ENCODE measurements around the gene ACTL8.

The ACTL8 gene

GRCh38 chr1:17798799-17799382 is 43.8 kb downstream of the ACTL8 start:
- H3K9me3 ChIP-seq (ENCODE audit: control insufficient read depth, low read length), result no peaks in the 10 kb centered on the region
- WGBS, 2 experiments, result 92% methylated on average over 16 of the region's 16 CpGs
- H3K36me3 ChIP-seq (ENCODE audit: control insufficient read depth, insufficient read depth, low read length), result no peaks in the 10 kb centered on the region
- no peak overlapping the region for H3K4me3 ChIP-seq (ENCODE audit: insufficient read depth, low read depth, low read length)
- H3K27me3 ChIP-seq (ENCODE audit: control insufficient read depth, insufficient read depth, low read length, poor library complexity, severe bottlenecking), result no peaks in the 10 kb centered on the region
- no peaks in the 10 kb centered on the region for H3K4me1 ChIP-seq (ENCODE audit: control insufficient read depth, insufficient read depth, low read length)
- H3K27ac ChIP-seq (ENCODE audit: insufficient read depth, low read depth, low read length, poor library complexity, severe bottlenecking), result no peak overlapping the region

GRCh38 chr1:17799642-17800041 is 44.5 kb downstream of the ACTL8 start:
- no peaks in the 10 kb centered on the region for H3K36me3 ChIP-seq (ENCODE audit: control insufficient read depth, insufficient read depth, low read length)
- no peaks in the 10 kb centered on the region for H3K4me1 ChIP-seq (ENCODE audit: control insufficient read depth, insufficient read depth, low read length)
- H3K27ac ChIP-seq (ENCODE audit: insufficient read depth, low read depth, low read length, poor library complexity, severe bottlenecking), result no peak overlapping the region
- 78 to 79% methylated on average over 8 of the region's 8 CpGs for WGBS, 2 experiments
- H3K27me3 ChIP-seq (ENCODE audit: control insufficient read depth, insufficient read depth, low read length, poor library complexity, severe bottlenecking), result no peaks in the 10 kb centered on the region
- H3K4me3 ChIP-seq (ENCODE audit: insufficient read depth, low read depth, low read length), result no peak overlapping the region
- H3K9me3 ChIP-seq (ENCODE audit: control insufficient read depth, low read length), result no peaks in the 10 kb centered on the region

- Histone ChIP-seq H3K27me3 (ENCODE audit: control insufficient read depth, insufficient read depth, low read length, poor library complexity, severe bottlenecking) (no peaks in the 10 kb centered on the region), H3K27ac (ENCODE audit: insufficient read depth, low read depth, low read length, poor library complexity, severe bottlenecking) (no peak overlapping the region), H3K9me3 (ENCODE audit: control insufficient read depth, low read length) (no peaks in the 10 kb centered on the region), H3K4me1 (ENCODE audit: control insufficient read depth, insufficient read depth, low read length) (no peaks in the 10 kb centered on the region), H3K36me3 (ENCODE audit: control insufficient read depth, insufficient read depth, low read length) (no peaks in the 10 kb centered on the region), H3K4me3 (ENCODE audit: insufficient read depth, low read depth, low read length) (no peak overlapping the region)
- WGBS, 2 experiments, result 88 to 93% methylated on average over 9 to 11 of the region's 11 CpGs
Observed at GRCh38 chr1:17802164-17802563, 47.0 kb downstream of the ACTL8 start.

GRCh38 chr1:17802945-17803344 is 47.8 kb downstream of the ACTL8 start:
- no peak overlapping the region for H3K27ac ChIP-seq (ENCODE audit: insufficient read depth, low read depth, low read length, poor library complexity, severe bottlenecking)
- H3K9me3 ChIP-seq (ENCODE audit: control insufficient read depth, low read length), result no peaks in the 10 kb centered on the region
- no peaks in the 10 kb centered on the region for H3K27me3 ChIP-seq (ENCODE audit: control insufficient read depth, insufficient read depth, low read length, poor library complexity, severe bottlenecking)
- WGBS, 2 experiments, result 89 to 97% methylated on average over 7 of the region's 7 CpGs
- no peaks in the 10 kb centered on the region for H3K4me1 ChIP-seq (ENCODE audit: control insufficient read depth, insufficient read depth, low read length)
- H3K36me3 ChIP-seq (ENCODE audit: control insufficient read depth, insufficient read depth, low read length), result no peaks in the 10 kb centered on the region
- no peak overlapping the region for H3K4me3 ChIP-seq (ENCODE audit: insufficient read depth, low read depth, low read length)

GRCh38 chr1:17805869-17806684 is 50.9 kb downstream of the ACTL8 start:
- no peak overlapping the region for H3K4me3 ChIP-seq (ENCODE audit: insufficient read depth, low read depth, low read length)
- H3K36me3 ChIP-seq (ENCODE audit: control insufficient read depth, insufficient read depth, low read length), result no peaks in the 10 kb centered on the region
- H3K27ac ChIP-seq (ENCODE audit: insufficient read depth, low read depth, low read length, poor library complexity, severe bottlenecking), result no peak overlapping the region
- 90 to 92% methylated on average over 10 of the region's 10 CpGs for WGBS, 2 experiments
- H3K27me3 ChIP-seq (ENCODE audit: control insufficient read depth, insufficient read depth, low read length, poor library complexity, severe bottlenecking), result no peaks in the 10 kb centered on the region
- no peaks in the 10 kb centered on the region for H3K4me1 ChIP-seq (ENCODE audit: control insufficient read depth, insufficient read depth, low read length)
- no peaks in the 10 kb centered on the region for H3K9me3 ChIP-seq (ENCODE audit: control insufficient read depth, low read length)

- Histone ChIP-seq H3K36me3 (ENCODE audit: control insufficient read depth, insufficient read depth, low read length) (no peaks in the 10 kb centered on the region), H3K27ac (ENCODE audit: insufficient read depth, low read depth, low read length, poor library complexity, severe bottlenecking) (no peak overlapping the region), H3K4me1 (ENCODE audit: control insufficient read depth, insufficient read depth, low read length) (no peaks in the 10 kb centered on the region), H3K4me3 (ENCODE audit: insufficient read depth, low read depth, low read length) (no peak overlapping the region), H3K27me3 (ENCODE audit: control insufficient read depth, insufficient read depth, low read length, poor library complexity, severe bottlenecking) (no peaks in the 10 kb centered on the region), H3K9me3 (ENCODE audit: control insufficient read depth, low read length) (no peaks in the 10 kb centered on the region)
- WGBS, 2 experiments, result 92% methylated on average over 4 to 6 of the region's 6 CpGs
Observed at GRCh38 chr1:17808816-17809215, 53.7 kb downstream of the ACTL8 start.

- WGBS, 2 experiments, result 100% methylated on average over 1 to 2 of the region's 2 CpGs
- Histone ChIP-seq H3K4me3 (ENCODE audit: insufficient read depth, low read depth, low read length) (no peak overlapping the region), H3K27ac (ENCODE audit: insufficient read depth, low read depth, low read length, poor library complexity, severe bottlenecking) (no peak overlapping the region), H3K4me1 (ENCODE audit: control insufficient read depth, insufficient read depth, low read length) (no peaks in the 10 kb centered on the region), H3K9me3 (ENCODE audit: control insufficient read depth, low read length) (no peaks in the 10 kb centered on the region), H3K36me3 (ENCODE audit: control insufficient read depth, insufficient read depth, low read length) (no peaks in the 10 kb centered on the region), H3K27me3 (ENCODE audit: control insufficient read depth, insufficient read depth, low read length, poor library complexity, severe bottlenecking) (no peaks in the 10 kb centered on the region)
Observed at GRCh38 chr1:17810668-17811067, 55.5 kb downstream of the ACTL8 start.

GRCh38 chr1:17816511-17816910 is 61.4 kb downstream of the ACTL8 start:
- WGBS, 2 experiments, result 96 to 98% methylated on average over 4 of the region's 4 CpGs
- H3K4me3 ChIP-seq (ENCODE audit: insufficient read depth, low read depth, low read length), result no peak overlapping the region
- no peaks in the 10 kb centered on the region for H3K36me3 ChIP-seq (ENCODE audit: control insufficient read depth, insufficient read depth, low read length)
- no peak overlapping the region for H3K27ac ChIP-seq (ENCODE audit: insufficient read depth, low read depth, low read length, poor library complexity, severe bottlenecking)
- H3K4me1 ChIP-seq (ENCODE audit: control insufficient read depth, insufficient read depth, low read length), result peaks cover 9% of the 10 kb centered on the region
- no peaks in the 10 kb centered on the region for H3K27me3 ChIP-seq (ENCODE audit: control insufficient read depth, insufficient read depth, low read length, poor library complexity, severe bottlenecking)
- no peaks in the 10 kb centered on the region for H3K9me3 ChIP-seq (ENCODE audit: control insufficient read depth, low read length)

GRCh38 chr1:17819129-17819802 is 64.1 kb downstream of the ACTL8 start:
- no peaks in the 10 kb centered on the region for H3K36me3 ChIP-seq (ENCODE audit: control insufficient read depth, insufficient read depth, low read length)
- no peaks in the 10 kb centered on the region for H3K27me3 ChIP-seq (ENCODE audit: control insufficient read depth, insufficient read depth, low read length, poor library complexity, severe bottlenecking)
- H3K4me1 ChIP-seq (ENCODE audit: control insufficient read depth, insufficient read depth, low read length), result peaks cover 9% of the 10 kb centered on the region
- H3K4me3 ChIP-seq (ENCODE audit: insufficient read depth, low read depth, low read length), result no peak overlapping the region
- H3K27ac ChIP-seq (ENCODE audit: insufficient read depth, low read depth, low read length, poor library complexity, severe bottlenecking), result no peak overlapping the region
- H3K9me3 ChIP-seq (ENCODE audit: control insufficient read depth, low read length), result no peaks in the 10 kb centered on the region
- 59 to 65% methylated on average over 17 of the region's 17 CpGs for WGBS, 2 experiments

- 96 to 97% methylated on average over 8 of the region's 8 CpGs for WGBS, 2 experiments
- no peaks in the 10 kb centered on the region for H3K9me3 ChIP-seq (ENCODE audit: control insufficient read depth, low read length)
- H3K4me3 ChIP-seq (ENCODE audit: insufficient read depth, low read depth, low read length), result no peak overlapping the region
- H3K27me3 ChIP-seq (ENCODE audit: control insufficient read depth, insufficient read depth, low read length, poor library complexity, severe bottlenecking), result no peaks in the 10 kb centered on the region
- H3K36me3 ChIP-seq (ENCODE audit: control insufficient read depth, insufficient read depth, low read length), result no peaks in the 10 kb centered on the region
- peaks cover 9% of the 10 kb centered on the region for H3K4me1 ChIP-seq (ENCODE audit: control insufficient read depth, insufficient read depth, low read length)
- no peak overlapping the region for H3K27ac ChIP-seq (ENCODE audit: insufficient read depth, low read depth, low read length, poor library complexity, severe bottlenecking)
Observed at GRCh38 chr1:17820198-17820597, 65.1 kb downstream of the ACTL8 start.

Measured in ectodermal cell (in vitro differentiated cells).